Body of pancreas (tissue), 4 donors: ENCODE data around the gene WFDC12.

Experiments used
- POLR2A ChIP-seq, 3 donors: fragments of 450-650 bp; IDR thresholded peaks; one replicate each; pipeline ENCODE4 v1.6.1; 2016; ENCODE audit warnings: antibody characterized with exemption in 3 of 3, mild to moderate bottlenecking in 2 of 3
- TF ChIP-seq, protein P1 (sequence below), 7 experiments: fragments of 450-650 bp in 4 of 7; fragments of 200-600 bp in 3 of 7; sonication (generic) in 3 of 7; IDR thresholded peaks; one replicate each; pipeline ENCODE4 v1.5.1; 2016 to 2019; ENCODE audit warnings: antibody characterized with exemption in 7 of 7

DNA sequence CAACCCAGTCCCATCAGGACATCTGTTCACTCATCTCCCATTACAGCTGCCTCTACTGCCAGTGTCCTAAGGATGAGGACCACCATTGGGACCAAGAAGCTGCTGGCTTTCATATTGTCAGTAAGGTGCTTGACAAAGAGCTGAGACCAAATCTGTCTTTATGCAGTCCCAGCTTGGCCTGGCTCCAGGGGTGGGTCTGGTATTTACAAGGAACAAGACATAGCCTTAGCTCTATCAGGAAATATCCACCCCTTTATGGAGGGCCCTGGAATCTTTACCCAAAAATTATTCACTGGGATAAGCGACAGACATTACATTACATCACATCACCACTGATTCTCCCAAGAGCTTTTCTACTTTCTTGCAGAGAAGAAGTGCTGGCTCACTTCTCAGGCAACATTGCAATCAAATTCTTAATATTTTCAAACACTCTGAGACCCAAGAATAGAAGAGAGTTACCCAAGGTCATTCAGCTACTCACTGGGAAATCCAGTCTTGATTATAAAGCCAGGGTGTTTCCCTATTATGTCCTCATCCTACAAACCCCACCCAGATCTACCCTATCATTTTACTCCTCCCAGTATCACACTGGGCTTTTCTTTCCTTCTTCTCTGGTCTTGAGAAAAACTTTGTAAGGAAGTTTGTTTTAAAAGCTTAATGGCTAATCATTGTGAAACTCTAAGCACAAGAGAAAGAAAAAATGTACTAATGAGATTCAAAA, 39.0 kb upstream of the WFDC12 start:
- TF ChIP-seq POLR2A (IDR thresholded peaks at IDR 0.05), result no peak
- TF ChIP-seq, protein P1, sequence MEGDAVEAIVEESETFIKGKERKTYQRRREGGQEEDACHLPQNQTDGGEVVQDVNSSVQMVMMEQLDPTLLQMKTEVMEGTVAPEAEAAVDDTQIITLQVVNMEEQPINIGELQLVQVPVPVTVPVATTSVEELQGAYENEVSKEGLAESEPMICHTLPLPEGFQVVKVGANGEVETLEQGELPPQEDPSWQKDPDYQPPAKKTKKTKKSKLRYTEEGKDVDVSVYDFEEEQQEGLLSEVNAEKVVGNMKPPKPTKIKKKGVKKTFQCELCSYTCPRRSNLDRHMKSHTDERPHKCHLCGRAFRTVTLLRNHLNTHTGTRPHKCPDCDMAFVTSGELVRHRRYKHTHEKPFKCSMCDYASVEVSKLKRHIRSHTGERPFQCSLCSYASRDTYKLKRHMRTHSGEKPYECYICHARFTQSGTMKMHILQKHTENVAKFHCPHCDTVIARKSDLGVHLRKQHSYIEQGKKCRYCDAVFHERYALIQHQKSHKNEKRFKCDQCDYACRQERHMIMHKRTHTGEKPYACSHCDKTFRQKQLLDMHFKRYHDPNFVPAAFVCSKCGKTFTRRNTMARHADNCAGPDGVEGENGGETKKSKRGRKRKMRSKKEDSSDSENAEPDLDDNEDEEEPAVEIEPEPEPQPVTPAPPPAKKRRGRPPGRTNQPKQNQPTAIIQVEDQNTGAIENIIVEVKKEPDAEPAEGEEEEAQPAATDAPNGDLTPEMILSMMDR (IDR thresholded peaks at IDR 0.05), result no peak
